GM21528 (cell line): ENCODE data around the gene GALNT11.
"Not testable (repeated sequence)": the region's sequence is repeated elsewhere in the genome, so short reads cannot be mapped to it uniquely, and the experiment has no call there.

Experiments used
- ATAC-seq: cut with Tn5 transposase; IDR thresholded peaks from one replicate; pipeline ENCODE4 v1.9.1; 2021; ENCODE audit warnings: mild to moderate bottlenecking, moderate library complexity; ENCODE audit not compliant: unreplicated experiment, low FRiP score

Gene GALNT11

DNA sequence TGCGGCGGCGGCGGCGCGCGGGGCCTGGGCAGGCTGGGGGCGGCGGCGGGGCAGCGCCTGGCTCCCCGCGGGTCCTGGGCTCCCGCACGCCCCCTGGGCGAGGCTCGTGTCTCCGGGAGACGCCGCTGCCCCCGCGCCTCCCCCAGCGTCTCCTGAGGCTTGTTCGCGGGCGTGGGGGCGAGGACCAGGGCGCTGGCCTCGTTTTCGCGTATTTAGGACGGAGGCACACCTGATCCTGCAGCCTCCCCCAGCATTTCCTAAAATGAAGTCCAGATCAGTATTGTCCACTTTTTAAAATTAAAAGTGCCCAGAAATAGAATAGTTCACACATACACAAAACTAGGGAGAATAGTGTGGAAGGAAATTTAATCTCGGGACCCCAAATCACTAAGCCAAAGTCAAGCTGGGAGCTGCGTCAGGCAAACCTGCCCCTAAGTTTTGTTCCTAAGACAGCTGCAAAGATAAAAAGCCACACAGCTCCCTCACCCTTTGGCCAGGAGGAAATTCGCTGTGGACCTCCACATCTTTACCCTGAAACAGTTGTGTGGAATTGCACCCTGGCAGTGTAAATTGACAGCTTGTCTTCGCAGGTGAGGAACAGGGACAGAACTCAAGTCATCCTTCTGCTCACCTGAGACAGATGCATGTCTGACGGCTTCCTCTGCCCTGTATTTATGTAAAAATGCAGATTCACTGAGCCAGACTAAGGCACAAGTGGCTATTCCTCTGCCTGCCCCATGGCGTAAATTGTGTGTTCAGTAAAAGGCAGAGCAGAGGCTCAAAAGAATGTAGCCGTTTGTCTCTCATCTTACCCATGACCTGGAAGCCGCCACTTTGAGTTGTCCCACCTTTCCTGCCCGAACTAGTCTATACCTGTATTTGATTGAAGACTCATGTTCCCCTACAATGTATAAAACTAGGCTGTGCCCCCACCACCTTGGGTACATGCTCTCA, 740 bp downstream of the GALNT11 start:
- no peak for ATAC-seq

DNA sequence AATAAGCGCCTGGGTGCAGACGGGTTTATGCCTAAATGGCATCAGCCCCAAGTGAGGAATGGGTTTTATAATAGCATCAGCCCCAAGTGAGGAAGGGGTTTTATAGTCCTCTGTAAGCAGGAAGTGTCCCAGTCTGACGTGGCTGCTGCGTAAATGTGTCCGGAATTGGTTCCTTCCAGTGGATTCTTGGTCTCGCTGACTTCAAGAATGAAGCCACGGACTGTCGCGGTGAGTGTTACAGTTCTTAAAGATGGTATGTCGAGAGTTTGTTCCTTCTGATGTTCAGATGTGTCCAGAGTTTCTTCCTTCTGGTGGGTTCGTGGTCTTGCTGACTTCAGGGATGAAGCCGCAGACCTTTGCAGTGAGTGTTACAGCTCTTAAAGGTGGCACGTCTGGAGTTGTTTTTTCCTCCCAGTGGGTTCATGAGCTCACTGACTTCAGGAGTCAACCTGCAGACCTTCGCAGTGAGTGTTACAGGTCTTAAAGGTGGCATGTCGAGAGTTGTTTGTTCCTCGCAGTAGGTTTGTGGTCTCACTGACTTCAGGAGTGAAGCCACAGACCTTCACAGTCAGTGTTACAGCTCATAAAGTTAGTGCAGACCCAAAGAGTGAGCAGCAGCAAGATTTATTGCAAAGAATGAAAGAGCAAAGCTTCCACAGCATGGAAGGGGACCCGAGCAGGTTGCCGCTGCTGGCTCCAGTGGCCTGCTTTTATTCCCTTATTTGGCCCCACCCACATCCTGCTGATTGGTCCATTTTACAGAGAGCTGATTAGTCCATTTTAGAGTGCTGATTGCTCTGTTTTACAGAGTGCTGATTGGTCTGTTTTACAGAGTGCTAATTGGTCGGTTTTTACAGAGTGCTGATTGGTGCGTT, 2.3 kb downstream of the GALNT11 start:
- ATAC-seq, result not testable (repeated sequence)

DNA sequence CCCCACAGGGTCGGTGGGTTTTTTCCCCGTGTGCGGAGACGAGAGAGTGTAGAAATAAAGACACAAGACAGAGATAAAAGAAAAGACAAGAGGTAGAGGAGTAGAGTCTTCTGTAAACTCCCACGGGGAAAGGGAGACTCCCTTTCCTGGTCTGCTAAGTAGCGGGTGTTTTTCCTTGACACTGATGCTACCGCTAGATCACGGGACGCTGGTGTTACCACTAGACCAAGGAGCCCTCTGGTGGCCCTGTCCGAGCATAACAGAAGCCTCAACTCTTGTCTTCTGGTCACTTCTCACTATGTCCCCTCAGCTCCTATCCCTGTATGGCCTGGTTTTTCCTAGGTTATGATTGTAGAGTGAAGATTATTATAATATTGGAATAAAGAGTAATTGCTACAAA, 4.6 kb downstream of the GALNT11 start:
- ATAC-seq, result not testable (repeated sequence)

DNA sequence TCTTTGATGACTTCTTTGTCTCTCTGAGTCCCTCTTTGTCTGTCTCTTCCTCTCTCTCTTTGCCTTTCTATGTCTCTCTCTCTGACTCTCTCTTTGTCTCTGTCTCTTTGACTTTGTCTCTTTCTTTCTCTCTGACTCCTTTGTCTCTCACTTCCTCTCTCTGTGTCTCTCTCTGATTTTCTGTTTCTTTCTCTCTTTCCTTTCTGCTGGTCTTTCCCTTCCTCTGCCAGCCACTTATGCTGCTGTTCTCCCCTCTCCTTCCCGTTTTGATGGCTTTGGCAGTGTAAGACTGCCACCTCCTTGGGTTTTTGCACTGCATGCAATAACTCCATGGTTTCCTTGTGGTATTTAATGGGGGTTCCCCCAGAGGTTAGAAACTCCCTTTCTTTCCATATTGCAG, 5.2 kb downstream of the GALNT11 start:
- not testable (repeated sequence) for ATAC-seq

DNA sequence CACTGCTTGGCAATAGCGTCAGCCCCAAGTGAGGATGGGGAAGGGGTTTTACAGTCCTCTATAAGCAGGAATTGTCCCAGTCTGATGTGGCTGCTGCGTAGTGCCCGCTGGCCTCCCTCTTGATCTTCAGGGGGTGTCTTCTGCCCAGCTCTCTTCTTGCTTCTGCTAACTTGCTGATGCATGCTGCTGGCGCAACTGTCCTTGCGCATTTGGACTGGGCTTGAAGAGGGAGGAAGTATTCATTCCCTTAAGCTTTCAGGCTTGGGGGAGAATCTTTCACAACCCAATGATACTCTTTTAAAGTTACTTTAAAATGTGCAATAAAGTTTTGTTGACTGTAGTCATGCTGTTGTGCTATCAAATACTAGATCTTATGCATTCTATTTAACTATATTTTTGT, 10.3 kb downstream of the GALNT11 start:
- no peak for ATAC-seq

DNA sequence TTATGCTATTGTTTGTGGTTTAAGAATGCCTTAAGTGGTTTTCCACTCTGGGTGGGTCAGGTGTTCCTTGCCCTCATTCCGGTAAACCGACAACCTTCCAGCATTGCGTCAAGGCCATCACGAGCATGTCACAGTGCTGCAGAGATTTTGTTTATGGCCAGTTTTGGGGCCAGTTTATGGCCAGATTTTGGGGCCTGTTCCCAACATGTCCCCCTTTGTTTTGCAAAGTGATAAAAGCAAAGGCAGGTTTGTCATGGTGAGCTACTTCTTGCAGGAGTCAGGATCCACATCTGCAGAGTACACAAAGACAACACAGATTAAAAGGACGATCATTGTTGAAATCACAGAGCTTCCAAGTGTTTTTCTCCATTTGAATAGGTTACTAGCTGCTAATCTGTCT, 12.9 kb downstream of the GALNT11 start:
- not testable (repeated sequence) for ATAC-seq

DNA sequence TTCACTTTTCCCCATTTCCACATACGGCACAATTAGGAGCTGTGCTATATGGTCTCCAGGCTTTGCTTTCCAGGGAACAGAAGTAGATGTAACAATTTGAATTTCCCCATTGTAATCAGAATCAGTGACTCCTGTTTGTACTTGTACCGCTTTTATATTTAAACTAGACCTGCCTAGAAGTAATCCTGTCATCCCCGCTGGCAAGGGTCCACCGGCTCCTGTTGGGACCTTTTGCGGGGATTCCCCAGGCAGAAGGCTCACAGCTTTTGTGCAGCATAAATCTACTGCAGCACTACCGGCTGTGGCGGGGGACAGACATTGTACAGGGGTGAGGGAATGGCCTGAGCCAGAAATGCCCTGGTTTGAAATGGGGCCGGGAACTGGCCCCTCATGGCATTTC, 17.6 kb downstream of the GALNT11 start:
- not testable (repeated sequence) for ATAC-seq

DNA sequence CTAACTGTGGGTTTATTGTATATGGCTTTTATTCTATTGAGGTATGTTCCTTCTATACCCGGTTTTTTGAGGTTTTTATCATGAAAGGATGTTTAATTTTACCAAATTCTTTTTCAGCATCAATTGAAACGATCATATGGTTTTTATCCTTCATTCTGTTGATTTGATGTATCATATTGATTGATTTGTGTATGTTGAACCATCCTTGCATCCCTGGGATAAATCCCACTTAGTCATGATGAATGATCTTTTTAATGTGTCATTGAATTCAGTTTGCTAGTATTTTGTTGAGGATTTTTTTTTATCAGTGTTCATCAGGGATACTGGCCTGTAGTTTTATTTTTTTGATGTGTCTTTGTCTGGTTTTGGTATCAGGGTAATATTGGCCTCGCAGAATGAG, 19.4 kb downstream of the GALNT11 start:
- ATAC-seq, result not testable (repeated sequence)

DNA sequence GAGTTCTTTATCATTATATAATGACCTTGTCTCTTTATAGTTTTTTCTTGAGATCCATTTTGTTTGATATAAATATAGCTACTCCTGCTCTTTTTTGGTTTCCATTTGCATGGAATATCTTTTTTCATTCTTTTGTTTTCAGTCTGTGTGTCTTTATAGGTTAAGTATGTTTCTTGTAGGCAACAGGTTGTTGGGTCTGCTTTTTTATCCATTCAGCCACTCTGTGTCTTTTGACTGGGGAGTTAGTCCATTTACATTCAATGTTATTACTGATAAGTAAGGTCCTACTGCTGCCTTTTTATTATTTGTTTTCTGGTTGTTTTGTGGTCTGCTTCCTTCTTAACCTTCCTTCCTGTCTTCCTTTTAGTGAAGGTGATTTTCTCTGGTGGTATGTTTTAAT, 21.1 kb downstream of the GALNT11 start:
- no peak for ATAC-seq

DNA sequence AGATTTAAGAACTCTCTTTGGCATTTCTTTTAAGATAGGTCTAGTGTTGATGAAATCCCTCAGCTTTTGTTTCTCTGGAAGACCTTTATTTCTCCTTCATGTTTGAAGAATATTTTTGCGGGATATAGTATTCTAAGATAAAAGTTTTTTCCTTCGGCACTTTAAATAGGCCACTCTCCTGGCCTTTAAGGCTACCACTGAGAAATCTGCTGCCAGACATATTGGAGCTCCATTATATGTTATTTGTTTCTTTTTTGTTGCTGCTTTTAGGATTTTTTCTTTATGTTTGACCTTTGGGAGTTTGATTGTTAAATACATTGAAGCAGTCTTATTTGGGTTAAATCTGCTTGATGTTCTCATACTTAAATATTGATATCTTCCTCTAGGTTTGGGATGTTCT, 22.6 kb downstream of the GALNT11 start:
- ATAC-seq, result no peak

DNA sequence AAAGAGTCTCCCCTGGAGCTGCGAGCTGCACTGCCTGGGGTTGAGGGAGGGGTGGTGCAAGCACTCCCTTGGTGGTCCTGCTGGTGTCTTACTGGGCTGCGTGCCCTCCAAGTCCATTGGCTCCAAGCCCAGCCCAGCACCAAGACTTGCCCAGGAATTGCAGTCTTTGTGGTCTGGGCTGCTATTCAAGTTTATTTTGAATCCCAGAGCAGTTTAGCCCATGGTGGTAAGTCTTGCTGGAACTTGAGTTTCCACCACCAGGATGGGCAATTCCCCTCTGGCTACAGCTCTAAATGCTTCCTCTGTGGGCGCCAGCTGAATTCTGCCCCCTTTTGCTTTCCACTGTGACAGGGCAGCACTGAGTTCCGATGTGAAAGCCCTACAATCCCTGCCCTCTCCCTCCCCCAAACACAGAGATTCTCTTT, 25.1 kb downstream of the GALNT11 start:
- no peak for ATAC-seq

DNA sequence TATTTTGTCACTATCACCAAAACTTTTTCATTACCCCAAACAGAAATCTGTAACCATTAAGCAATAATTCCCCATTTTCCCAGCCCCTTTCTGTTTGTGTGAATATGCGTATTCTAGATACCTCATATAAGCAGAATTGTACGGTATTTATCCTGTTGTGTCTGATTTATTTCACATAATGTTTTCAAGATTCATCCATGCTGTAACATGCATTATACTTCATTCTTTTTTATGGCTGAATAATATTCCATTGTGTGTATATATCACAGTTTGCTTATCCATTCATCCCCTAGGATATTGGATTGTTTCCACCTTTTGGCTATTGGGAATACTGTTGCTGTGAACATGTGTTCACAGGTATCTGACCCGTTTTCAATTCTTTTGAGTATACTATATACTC, 26.5 kb downstream of the GALNT11 start:
- no peak for ATAC-seq

DNA sequence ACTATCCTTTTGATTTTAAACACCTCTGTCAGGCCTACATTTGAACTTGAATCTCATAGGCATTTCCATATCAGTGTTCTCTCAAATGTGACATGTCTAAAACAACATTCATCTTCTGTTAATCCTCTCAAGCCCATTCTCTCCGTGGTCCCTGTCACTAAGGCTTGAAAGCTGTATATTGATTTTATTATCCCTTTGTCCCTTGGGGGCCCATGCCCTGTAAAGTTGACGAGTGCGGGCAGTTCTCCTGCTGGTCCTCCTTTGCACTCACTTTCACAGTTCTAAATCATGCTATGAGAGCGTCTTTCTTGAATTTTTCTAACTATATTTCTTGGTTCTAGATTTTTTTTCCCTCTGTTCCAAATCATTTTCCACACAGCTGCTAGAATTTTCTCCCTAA, 27.3 kb downstream of the GALNT11 start:
- ATAC-seq, result no peak

DNA sequence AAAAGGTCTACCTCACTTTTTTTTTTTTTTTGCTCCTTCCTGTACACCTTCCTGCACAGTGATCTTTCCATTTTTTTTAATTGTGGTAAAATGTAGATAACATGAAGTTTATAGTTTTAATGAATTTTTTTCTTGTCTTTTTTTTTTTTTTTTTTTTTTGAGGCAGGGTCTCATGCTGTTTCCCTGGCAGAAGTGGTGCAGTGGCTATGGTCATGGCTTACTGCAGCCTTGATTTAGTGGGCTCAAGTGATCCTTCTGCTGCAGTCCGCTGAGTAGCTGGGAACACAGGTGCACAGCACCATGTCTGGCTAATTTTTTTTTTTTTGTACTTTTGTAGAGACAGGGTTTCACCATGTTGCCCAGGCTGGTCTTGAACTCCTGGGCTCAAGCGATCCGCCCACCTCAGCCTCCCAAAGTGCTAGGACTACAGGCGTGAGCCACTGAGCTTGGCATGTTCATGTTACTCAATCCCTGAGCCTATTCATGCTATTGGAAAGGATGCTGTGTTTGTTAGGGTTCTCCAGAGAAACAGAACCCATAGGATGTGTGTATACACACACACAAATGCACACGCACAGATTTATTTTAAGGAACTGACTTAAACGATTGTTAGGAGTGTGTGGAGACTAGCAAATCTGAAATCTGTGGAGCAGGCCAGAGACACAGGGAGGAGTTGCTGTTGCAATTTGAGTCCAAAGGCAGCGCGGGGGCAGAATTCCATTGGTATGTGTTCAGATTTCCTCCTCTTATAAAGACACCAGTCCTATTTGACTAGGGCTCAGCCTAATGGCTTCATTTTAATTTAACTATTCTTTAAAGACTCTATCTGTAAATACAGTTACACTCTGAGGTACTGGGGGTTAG, 29.1 kb downstream of the GALNT11 start:
- ATAC-seq, result no peak

DNA sequence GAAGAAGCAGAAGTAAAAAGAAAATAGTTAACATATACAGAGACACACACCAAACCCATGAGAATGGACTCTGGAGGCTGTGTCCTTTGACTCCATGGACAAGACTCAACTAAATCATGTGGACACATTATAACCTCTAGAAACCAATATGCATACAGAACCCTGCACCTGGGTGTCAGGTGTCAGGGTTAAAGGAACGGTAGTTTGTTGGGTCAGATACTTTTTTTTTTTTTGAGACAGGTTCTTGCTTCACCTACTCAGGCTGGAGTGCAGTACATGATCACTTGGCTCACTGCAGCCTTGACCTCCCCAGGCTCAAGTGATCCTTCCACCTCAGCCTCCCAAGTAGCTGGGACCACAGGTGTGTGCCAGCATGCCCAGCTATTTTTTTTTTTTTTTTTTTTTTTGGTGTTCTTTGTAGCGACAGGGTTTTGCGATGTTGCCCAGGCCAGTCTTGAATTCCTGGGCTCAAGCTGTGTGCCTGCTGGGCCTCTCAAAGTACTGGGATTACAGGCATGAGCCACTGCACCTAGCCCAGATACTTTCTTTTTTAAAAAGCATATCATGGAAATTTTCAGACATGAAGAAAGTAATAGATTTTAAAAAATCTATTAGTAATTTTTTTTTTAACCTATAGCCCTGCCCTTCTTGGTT, 31.3 kb downstream of the GALNT11 start:
- ATAC-seq, result no peak

DNA sequence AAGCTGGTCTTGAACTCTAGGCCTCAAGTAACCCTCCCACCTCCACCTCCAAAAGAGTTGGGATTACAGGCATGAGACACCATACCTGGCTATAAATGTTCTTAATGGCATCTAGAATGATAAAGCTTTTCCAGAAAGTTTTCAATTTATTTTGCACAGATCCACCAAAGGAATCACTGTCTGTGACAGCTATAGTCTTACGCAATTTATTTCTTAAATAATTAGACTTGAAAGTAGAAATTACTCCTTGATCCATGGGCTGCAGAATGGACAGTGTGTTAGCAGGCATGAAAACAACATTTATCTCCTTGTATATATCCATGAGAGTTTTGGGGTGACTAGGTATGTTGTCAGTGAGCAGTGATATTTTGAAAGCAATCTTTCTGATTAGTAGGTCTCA, 33.8 kb downstream of the GALNT11 start:
- ATAC-seq, result no peak

DNA sequence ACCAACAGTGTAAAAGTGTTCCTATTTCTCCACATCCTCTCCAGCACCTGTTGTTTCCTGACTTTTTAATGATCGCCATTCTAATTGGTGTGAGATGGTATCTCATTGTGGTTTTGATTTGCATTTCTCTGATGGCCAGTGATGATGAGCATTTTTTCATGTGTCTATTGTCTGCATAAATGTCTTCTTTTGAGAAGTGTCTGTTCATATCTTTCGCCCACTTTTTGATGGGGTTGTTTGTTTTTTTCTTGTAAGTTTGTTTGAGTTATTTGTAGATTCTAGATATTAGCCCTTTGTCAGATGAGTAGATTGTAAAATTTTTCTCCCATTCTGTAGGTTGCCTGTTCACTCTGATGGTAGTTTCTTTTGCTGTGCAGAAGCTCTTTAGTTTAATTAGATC, 35.6 kb downstream of the GALNT11 start:
- not testable (repeated sequence) for ATAC-seq

DNA sequence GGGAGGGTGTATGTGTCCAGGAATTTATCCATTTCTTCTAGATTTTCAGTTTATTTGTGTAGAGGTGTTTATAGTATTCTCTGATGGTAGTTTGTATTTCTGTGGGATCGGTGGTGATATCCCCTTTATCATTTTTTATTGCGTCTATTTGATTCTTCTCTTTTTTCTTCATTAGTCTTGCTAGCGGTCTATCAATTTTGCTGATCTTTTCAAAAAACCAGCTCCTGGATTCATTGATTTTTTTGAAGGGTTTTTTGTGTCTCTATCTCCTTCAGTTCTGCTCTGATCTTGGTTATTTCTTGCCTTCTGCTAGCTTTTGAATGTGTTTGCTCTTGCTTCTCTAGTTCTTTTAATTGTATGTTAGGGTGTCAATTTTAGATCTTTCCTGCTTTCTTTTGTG, 37.7 kb downstream of the GALNT11 start:
- not testable (repeated sequence) for ATAC-seq

DNA sequence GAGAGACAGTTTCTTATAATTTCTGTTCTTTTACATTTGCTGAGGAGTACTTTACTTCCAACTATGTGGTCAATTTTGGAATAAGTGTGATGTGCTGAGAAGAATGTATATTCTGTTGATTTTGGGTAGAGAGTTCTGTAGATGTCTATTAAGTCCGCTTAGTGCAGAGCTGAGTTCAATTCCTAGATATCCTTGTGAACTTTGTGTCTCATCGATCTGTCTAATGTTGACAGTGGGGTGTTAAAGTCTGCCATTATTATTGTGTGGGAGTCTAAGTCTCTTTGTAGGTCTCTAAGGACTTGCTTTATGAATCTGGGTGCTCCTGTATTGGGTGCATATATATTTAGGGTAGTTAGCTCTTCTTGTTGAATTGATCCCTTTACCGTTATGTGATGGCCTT, 38.3 kb downstream of the GALNT11 start:
- ATAC-seq, result not testable (repeated sequence)

DNA sequence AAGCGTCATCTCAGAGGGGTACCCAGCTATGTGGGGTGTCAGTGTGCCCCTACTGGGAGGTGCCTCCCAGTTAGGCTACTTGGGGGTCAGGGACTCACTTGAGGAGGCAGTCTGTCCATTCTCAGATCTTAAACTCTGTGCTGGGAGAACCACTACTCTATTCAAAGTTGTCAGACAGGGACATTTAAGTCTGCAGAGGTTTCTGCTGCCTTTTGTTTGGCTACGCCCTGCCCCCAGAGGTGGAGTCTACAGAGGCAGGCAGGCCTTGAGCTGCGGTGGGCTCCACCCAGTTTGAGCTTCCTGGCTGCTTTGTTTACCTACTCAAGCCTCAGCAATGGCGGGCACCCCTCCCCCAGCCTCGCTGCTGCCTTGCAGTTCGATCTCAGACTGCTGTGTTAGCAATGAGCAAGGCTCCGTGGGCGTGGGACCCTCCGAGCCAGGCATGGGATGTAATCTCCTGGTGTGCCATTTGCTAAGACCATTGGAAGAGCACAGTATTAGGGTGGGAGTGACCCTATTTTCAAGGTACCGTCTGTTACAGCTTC, 40.4 kb downstream of the GALNT11 start:
- not testable (repeated sequence) for ATAC-seq
